Measurements from ENCODE around the gene CDCA7L. TPM values are rescaled to one million over a fixed set of nuclear protein-coding genes. Genes with fewer than 3 reads are reported as not detected.

Gene CDCA7L
- total and polyA plus RNA-seq, 2 of the 4 experiments (the other 2 are of a cell fraction), result 20.4 to 35.0 TPM

GRCh38 chr7:21948887-21949540 is 3.3 kb upstream of the CDCA7L start:
- in situ Hi-C loops (cut with MboI; ENCODE audit: low sequenced_read_pairs) (no loop called here), dilution Hi-C loops (cut with HindIII; ENCODE audit: low sequenced_read_pairs, unreplicated experiment) (no loop called here), intact Hi-C loops (cut with micrococcal nuclease) (no loop called here)
- Histone ChIP-seq H2BK120ac (ENCODE audit: low read depth, low read length) (no peak overlapping the region), H3K56ac (ENCODE audit: extremely low read depth, insufficient read depth, low read length) (no peak overlapping the region), H3K9me1 (ENCODE audit: insufficient read depth, low read length) (no peaks in the 10 kb centered on the region), H4K8ac (ENCODE audit: low read depth in 2 of 2, low read length in 2 of 2) (no peak overlapping the region), H4K91ac (ENCODE audit: insufficient read depth, low read depth, low read length) (no peak overlapping the region), H2BK5ac (ENCODE audit: low read depth, low read length, poor library complexity, severe bottlenecking) (no peak overlapping the region), H3K79me1 (ENCODE audit: low read depth in 1 of 2, low read length in 2 of 2) (0 out of 4 replicates have a peak, but pooled peaks cover 0 to 3% of the 10 kb centered on the region in 2 experiments), H2BK15ac (ENCODE audit: low read depth, low read length) (no peak overlapping the region), H2AK9ac (replicated peaks; ENCODE audit: low read depth, low read length, poor library complexity) (no peak overlapping the region), H3K23ac (ENCODE audit: low read depth, low read length) (no peak overlapping the region), H3K27me3 (ENCODE audit: control insufficient read depth, insufficient read depth, low read length) (0 out of 2 replicates have a peak, but pooled peaks cover 2% of the 10 kb centered on the region), H3K9me3 (ENCODE audit: control insufficient read depth, insufficient read depth, low read length) (no peaks in the 10 kb centered on the region), H2BK20ac (ENCODE audit: low read depth, low read length) (no peak overlapping the region), H3K4ac (ENCODE audit: low read depth, low read length) (no peak overlapping the region), H4K5ac (ENCODE audit: low read depth, low read length) (no peak overlapping the region), H3K36me3 (ENCODE audit: control insufficient read depth, insufficient read depth, low read length) (no peaks in the 10 kb centered on the region), H3K4me2 (ENCODE audit: low read depth, low read length) (no peak overlapping the region), H2AK5ac (ENCODE audit: low read depth, low read length) (no peak overlapping the region), H3K4me1 (ENCODE audit: control insufficient read depth, insufficient read depth, low read length) (0 out of 2 replicates have a peak, but pooled peaks cover under 1% of the 10 kb centered on the region), H3K14ac (replicated peaks; ENCODE audit: low read depth, low read length) (no peak overlapping the region), H3K9ac (ENCODE audit: low read depth, low read length) (no peak overlapping the region), H3K27ac (ENCODE audit: insufficient read depth, low read length) (no peak overlapping the region), H2AFZ (replicated peaks; ENCODE audit: low read length, poor library complexity) (no peak overlapping the region), H3K4me3 (ENCODE audit: insufficient read depth, low read depth, low read length) (no peak overlapping the region), H3K18ac (ENCODE audit: low read depth, low read length) (no peak overlapping the region), H4K20me1 (ENCODE audit: insufficient read depth, low read length) (no peaks in the 10 kb centered on the region)
- no peak for DNase-seq
- 28% methylated on average over 4 of the region's 8 CpGs; no CpG with 5 or more reads in 1 of the 2 experiments for WGBS, 2 experiments (ENCODE audit: extremely low coverage in 2 of 2, insufficient read length in 1 of 2)
- BruUV-seq (replicated peaks), result no TSS peak
- ChIA-PET CTCF (interaction anchor here (0.6 to 0.7 kb wide), 2 partner anchors 10 to 18 kb away, joined by 5 to 6 read pairs; no protein-coding TSS in a partner anchor), POLR2A (ENCODE audit: unreplicated experiment) (no interaction called here)
- ATAC-seq (ENCODE audit: low read depth), result no peak
- TF ChIP-seq CTCF (conservative IDR thresholded peaks at IDR 0.05; ENCODE audit: low read depth, low read length), result no peak
- no peak for TF ChIP-seq MAZ (IDR thresholded peaks at IDR 0.05; ENCODE audit: borderline replicate concordance, low read depth, low read length)
- no peak for TF ChIP-seq CEBPB (IDR thresholded peaks at IDR 0.05; ENCODE audit: low read depth, low read length)
